Neutrophil (primary cell): ENCODE results near the gene IFNGR1.
A peak's percentile ranks its signal among the peaks of the same experiment; 100 is the strongest.

Experiments
- H3K27ac ChIP-seq: fragments of 200-600 bp; sonication (generic); 2 replicates; pipeline ENCODE4 v1.5.1; 2016; ENCODE audit warnings: mild to moderate bottlenecking, moderate library complexity
- H3K27me3 ChIP-seq: fragments of 200-600 bp; sonication (generic); 2 replicates; pipeline ENCODE4 v1.6.0; 2016; ENCODE audit warnings: mild to moderate bottlenecking
- H3K36me3 ChIP-seq: fragments of 200-600 bp; sonication (generic); 2 replicates; pipeline ENCODE4 v1.5.1; 2017
- H3K4me1 ChIP-seq, 2 experiments: fragments of 200-600 bp in 1 of 2; sonication (generic) in 1 of 2; 1 replicate in 1 of 2; 2 replicates in 1 of 2; pipeline versions ENCODE4 v1.5.1 to v1.6.1; 2013 to 2016; ENCODE audit warnings: low read depth in 1 of 2, low read length in 1 of 2, mild to moderate bottlenecking in 1 of 2, moderate library complexity in 1 of 2; ENCODE audit not compliant: control insufficient read depth in 1 of 2, insufficient read depth in 1 of 2
- H3K4me3 ChIP-seq, 2 experiments: fragments of 200-600 bp in 1 of 2; sonication (generic) in 1 of 2; 1 replicate in 1 of 2; 2 replicates in 1 of 2; pipeline ENCODE4 v1.5.1; 2013 to 2016; ENCODE audit warnings: low read depth in 1 of 2, low read length in 1 of 2, mild to moderate bottlenecking in 1 of 2, moderate library complexity in 1 of 2
- H3K9me3 ChIP-seq: fragments of 200-600 bp; sonication (generic); 2 replicates; pipeline ENCODE4 v1.5.1; 2016
- CTCF ChIP-seq: fragments of 200-600 bp; sonication (generic); IDR thresholded peaks from 2 replicates; pipeline ENCODE4 v1.5.1; 2016; ENCODE audit warnings: antibody characterized with exemption

IFNGR1 gene

GRCh38 chr6:137156650-137157049, 62.5 kb downstream of the IFNGR1 start:
- peaks cover 64 to 77% of the 10 kb centered on the region in 2 experiments for H3K4me1 ChIP-seq
- H3K27ac ChIP-seq: peak overlapping the region; percentile 88
- TF ChIP-seq CTCF: no peak
- H3K27me3 ChIP-seq: no peaks in the 10 kb centered on the region
- H3K9me3 ChIP-seq: no peaks in the 10 kb centered on the region
- H3K4me3 ChIP-seq: peak overlapping the region in 1 of 2 experiments; percentile 33
- no peaks in the 10 kb centered on the region for H3K36me3 ChIP-seq

- H3K27ac ChIP-seq: peak overlapping the region; percentile 88
- peaks cover 59 to 69% of the 10 kb centered on the region in 2 experiments for H3K4me1 ChIP-seq
- no peaks in the 10 kb centered on the region for H3K27me3 ChIP-seq
- H3K9me3 ChIP-seq: no peaks in the 10 kb centered on the region
- H3K4me3 ChIP-seq: peak overlapping the region; percentile 33 to 34
- peak; percentile 17 for TF ChIP-seq CTCF
- no peaks in the 10 kb centered on the region for H3K36me3 ChIP-seq
Measured at GRCh38 chr6:137155830-137156229, 63.4 kb downstream of the IFNGR1 start.

- Histone ChIP-seq H3K27ac (peak overlapping the region; percentile 88), H3K4me3 (no peak overlapping the region), H3K9me3 (no peaks in the 10 kb centered on the region), H3K27me3 (no peaks in the 10 kb centered on the region), H3K4me1 (peaks cover 39 to 48% of the 10 kb centered on the region in 2 experiments), H3K36me3 (no peaks in the 10 kb centered on the region)
- TF ChIP-seq CTCF: no peak
Measured at GRCh38 chr6:137150072-137150471, 69.1 kb downstream of the IFNGR1 start.

GRCh38 chr6:137149035-137149393, 70.2 kb downstream of the IFNGR1 start:
- Histone ChIP-seq H3K27ac (peak overlapping the region; percentile 88), H3K4me3 (peak overlapping the region in 1 of 2 experiments; percentile 12), H3K4me1 (peaks cover 30 to 38% of the 10 kb centered on the region in 2 experiments), H3K36me3 (no peaks in the 10 kb centered on the region), H3K9me3 (no peaks in the 10 kb centered on the region), H3K27me3 (no peaks in the 10 kb centered on the region)
- no peak for TF ChIP-seq CTCF

GRCh38 chr6:137148306-137149034, 70.7 kb downstream of the IFNGR1 start:
- Histone ChIP-seq H3K4me3 (peak overlapping the region in 1 of 2 experiments; percentile 12), H3K27me3 (no peaks in the 10 kb centered on the region), H3K27ac (peak overlapping the region; percentile 88), H3K36me3 (no peaks in the 10 kb centered on the region), H3K4me1 (peaks cover 30 to 32% of the 10 kb centered on the region in 2 experiments), H3K9me3 (no peaks in the 10 kb centered on the region)
- no peak for TF ChIP-seq CTCF
